ENCODE data around the gene ATP2C1. TPM values are rescaled to one million over a fixed set of nuclear protein-coding genes. Genes with fewer than 3 reads are reported as not detected.

Gene ATP2C1
- total RNA-seq, 1 donor from 2014 or later, result 102 TPM

DNA sequence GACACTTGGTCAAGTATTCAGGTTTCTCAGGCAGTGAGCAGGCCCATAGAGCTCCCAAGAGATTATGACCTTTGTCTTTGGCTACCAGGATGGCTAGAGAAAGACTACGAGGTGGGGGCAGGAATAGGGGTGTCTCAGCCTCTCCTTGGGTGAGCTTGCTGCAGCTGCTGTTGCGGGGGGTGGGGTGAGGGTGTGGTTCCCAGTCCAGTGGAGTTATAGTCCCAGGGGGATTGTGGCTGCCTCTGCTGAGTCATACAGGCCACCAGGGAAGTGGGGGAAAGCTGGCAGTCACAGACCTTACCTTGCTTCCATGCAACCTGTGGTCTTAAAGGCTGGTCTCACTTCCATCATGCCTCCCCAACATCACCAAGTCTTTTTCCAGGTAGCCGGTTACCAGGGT is 31.7 kb downstream of the ATP2C1 start:
- TF ChIP-seq, protein P1, sequence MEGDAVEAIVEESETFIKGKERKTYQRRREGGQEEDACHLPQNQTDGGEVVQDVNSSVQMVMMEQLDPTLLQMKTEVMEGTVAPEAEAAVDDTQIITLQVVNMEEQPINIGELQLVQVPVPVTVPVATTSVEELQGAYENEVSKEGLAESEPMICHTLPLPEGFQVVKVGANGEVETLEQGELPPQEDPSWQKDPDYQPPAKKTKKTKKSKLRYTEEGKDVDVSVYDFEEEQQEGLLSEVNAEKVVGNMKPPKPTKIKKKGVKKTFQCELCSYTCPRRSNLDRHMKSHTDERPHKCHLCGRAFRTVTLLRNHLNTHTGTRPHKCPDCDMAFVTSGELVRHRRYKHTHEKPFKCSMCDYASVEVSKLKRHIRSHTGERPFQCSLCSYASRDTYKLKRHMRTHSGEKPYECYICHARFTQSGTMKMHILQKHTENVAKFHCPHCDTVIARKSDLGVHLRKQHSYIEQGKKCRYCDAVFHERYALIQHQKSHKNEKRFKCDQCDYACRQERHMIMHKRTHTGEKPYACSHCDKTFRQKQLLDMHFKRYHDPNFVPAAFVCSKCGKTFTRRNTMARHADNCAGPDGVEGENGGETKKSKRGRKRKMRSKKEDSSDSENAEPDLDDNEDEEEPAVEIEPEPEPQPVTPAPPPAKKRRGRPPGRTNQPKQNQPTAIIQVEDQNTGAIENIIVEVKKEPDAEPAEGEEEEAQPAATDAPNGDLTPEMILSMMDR (IDR thresholded peaks at IDR 0.05; ENCODE audit: unreplicated experiment), result no peak
- H3K4me1 Mint-ChIP-seq (ENCODE audit: unreplicated experiment), result peaks cover 7% of the 10 kb centered on the region
- no peak overlapping the region for H3K27ac Mint-ChIP-seq (ENCODE audit: unreplicated experiment)
- no peaks in the 10 kb centered on the region for H3K9me3 Mint-ChIP-seq (ENCODE audit: unreplicated experiment)
- DNase-seq (ENCODE audit: low spot score), result no peak
- H3K27me3 Mint-ChIP-seq (ENCODE audit: unreplicated experiment), result no peaks in the 10 kb centered on the region
- H3K36me3 Mint-ChIP-seq (ENCODE audit: low read depth, unreplicated experiment), result peaks cover 5% of the 10 kb centered on the region
- H3K4me3 Mint-ChIP-seq (ENCODE audit: unreplicated experiment), result no peak overlapping the region

DNA sequence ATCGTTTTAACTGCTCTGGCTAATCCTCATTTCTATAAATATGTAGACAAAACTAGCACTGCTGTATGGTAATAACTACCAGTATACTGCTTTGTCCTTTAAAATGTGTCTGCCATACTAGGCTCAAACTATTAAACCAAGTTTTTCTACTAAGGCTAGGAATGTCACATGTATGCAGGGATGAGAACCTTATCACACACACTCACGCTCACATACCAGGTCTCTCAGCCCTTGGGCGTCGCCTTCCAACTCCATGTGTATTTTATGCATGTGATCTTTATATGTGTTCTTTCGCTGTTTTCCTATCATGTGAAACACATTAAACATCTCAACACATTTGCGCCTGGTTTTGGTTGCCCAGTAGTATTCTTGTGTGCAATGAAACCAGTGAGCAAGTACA is 32.6 kb downstream of the ATP2C1 start:
- Mint-ChIP-seq H3K36me3 (ENCODE audit: low read depth, unreplicated experiment) (peaks cover 5% of the 10 kb centered on the region), H3K4me3 (ENCODE audit: unreplicated experiment) (no peak overlapping the region), H3K27ac (ENCODE audit: unreplicated experiment) (no peak overlapping the region), H3K27me3 (ENCODE audit: unreplicated experiment) (no peaks in the 10 kb centered on the region), H3K9me3 (ENCODE audit: unreplicated experiment) (no peaks in the 10 kb centered on the region), H3K4me1 (ENCODE audit: unreplicated experiment) (peaks cover 7% of the 10 kb centered on the region)
- no peak for DNase-seq (ENCODE audit: low spot score)
- TF ChIP-seq, protein P1 (IDR thresholded peaks at IDR 0.05; ENCODE audit: unreplicated experiment), result no peak

DNA sequence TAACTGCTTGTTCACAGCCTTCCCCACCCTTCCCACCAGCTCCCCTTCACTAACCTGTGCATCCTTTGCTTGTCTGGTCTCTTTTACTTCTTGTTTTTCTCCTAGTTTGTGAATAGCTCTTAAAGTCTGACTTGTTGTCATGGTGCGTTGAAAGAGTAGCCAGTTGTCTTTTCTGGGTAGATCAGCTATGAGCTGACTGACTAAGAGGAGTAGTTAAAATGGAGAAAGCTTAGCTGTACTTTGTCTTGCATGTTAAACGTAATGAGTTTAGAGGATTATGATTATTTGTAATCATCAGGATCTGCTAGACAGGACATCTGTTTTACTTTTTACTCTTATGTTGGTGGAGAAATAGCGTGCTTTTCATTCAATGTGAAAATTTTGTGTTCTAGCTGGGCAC is 35.9 kb downstream of the ATP2C1 start:
- no peaks in the 10 kb centered on the region for H3K9me3 Mint-ChIP-seq (ENCODE audit: unreplicated experiment)
- peaks cover 4% of the 10 kb centered on the region for H3K36me3 Mint-ChIP-seq (ENCODE audit: low read depth, unreplicated experiment)
- H3K4me1 Mint-ChIP-seq (ENCODE audit: unreplicated experiment), result peaks cover 6% of the 10 kb centered on the region
- no peak overlapping the region for H3K4me3 Mint-ChIP-seq (ENCODE audit: unreplicated experiment)
- TF ChIP-seq, protein P1 (IDR thresholded peaks at IDR 0.05; ENCODE audit: unreplicated experiment), result no peak
- no peaks in the 10 kb centered on the region for H3K27me3 Mint-ChIP-seq (ENCODE audit: unreplicated experiment)
- no peak overlapping the region for H3K27ac Mint-ChIP-seq (ENCODE audit: unreplicated experiment)
- DNase-seq (ENCODE audit: low spot score), result no peak

DNA sequence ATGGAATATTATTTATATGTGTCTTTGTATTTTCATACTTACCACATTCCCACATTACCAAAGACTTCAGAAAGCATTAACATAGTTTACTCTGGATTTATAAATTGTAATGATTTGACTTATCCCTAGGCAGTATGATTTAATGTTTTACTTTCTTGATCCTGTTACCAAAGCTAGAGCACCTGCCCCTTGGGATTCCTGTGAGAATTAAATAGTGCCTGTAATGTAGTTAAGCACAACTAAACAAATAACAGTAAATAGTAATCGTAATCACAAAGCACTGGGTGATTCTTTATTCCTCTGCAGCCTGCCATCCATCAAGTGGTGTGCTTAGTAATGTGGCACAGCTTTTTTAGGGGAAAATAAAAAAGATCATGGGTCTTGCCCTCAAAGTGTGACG is 39.1 kb downstream of the ATP2C1 start:
- Mint-ChIP-seq H3K4me1 (ENCODE audit: unreplicated experiment) (no peaks in the 10 kb centered on the region), H3K4me3 (ENCODE audit: unreplicated experiment) (no peak overlapping the region), H3K36me3 (ENCODE audit: low read depth, unreplicated experiment) (peaks cover 4% of the 10 kb centered on the region), H3K9me3 (ENCODE audit: unreplicated experiment) (no peaks in the 10 kb centered on the region), H3K27ac (ENCODE audit: unreplicated experiment) (no peak overlapping the region), H3K27me3 (ENCODE audit: unreplicated experiment) (no peaks in the 10 kb centered on the region)
- TF ChIP-seq, protein P1 (IDR thresholded peaks at IDR 0.05; ENCODE audit: unreplicated experiment), result no peak
- DNase-seq (ENCODE audit: low spot score), result no peak

DNA sequence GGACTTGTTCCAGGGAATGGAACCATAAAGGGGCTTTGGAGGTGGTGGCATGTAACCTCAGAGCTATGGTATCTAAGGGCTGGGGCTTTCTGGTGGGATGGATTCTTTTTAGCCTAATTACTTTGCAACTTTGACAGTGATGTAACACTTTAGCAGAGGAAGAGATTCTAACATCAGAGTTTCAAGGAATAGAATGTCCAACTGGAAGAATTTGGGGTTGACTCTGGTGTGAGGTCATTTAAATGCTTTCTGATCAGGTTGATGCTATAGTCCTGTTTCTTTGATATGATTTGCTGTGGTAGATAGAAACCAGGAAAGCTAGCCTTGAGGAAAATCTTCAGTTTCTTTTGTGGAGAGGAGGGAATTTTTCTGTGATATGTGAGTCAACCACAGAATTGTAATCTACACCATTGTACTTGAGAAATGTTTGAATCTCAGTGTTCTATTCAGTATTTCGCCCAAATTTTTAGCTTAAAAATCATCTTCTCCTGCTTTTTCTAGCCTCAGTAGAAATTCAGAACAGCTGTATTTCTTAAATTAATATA is 40.0 kb downstream of the ATP2C1 start:
- TF ChIP-seq, protein P1 (IDR thresholded peaks at IDR 0.05; ENCODE audit: unreplicated experiment), result no peak
- Mint-ChIP-seq H3K4me1 (ENCODE audit: unreplicated experiment) (no peaks in the 10 kb centered on the region), H3K4me3 (ENCODE audit: unreplicated experiment) (no peak overlapping the region), H3K27me3 (ENCODE audit: unreplicated experiment) (no peaks in the 10 kb centered on the region), H3K36me3 (ENCODE audit: low read depth, unreplicated experiment) (peaks cover 4% of the 10 kb centered on the region), H3K27ac (ENCODE audit: unreplicated experiment) (no peak overlapping the region), H3K9me3 (ENCODE audit: unreplicated experiment) (no peaks in the 10 kb centered on the region)
- DNase-seq (ENCODE audit: low spot score), result no peak
